WTC11 (cell line): ENCODE results near the gene FRAT1.

Experiments used
- ESRRA ChIP-seq: sonication (generic); formaldehyde crosslinking; IDR thresholded peaks from 2 replicates; pipeline ENCODE4 v1.8.1; 2022; ENCODE audit warnings: mild to moderate bottlenecking, missing genetic modification reagents, borderline replicate concordance
- FOXK1 ChIP-seq: sonication (generic); formaldehyde crosslinking; IDR thresholded peaks from 2 replicates; pipeline ENCODE4 v1.8.0; 2022; ENCODE audit warnings: mild to moderate bottlenecking, moderate library complexity, missing genetic modification reagents
- TF ChIP-seq, protein P1 (sequence below): sonication (generic); formaldehyde crosslinking; IDR thresholded peaks from 2 replicates; pipeline ENCODE4 v1.8.1; 2022; ENCODE audit warnings: low read depth, missing genetic modification reagents, borderline replicate concordance

DNA sequence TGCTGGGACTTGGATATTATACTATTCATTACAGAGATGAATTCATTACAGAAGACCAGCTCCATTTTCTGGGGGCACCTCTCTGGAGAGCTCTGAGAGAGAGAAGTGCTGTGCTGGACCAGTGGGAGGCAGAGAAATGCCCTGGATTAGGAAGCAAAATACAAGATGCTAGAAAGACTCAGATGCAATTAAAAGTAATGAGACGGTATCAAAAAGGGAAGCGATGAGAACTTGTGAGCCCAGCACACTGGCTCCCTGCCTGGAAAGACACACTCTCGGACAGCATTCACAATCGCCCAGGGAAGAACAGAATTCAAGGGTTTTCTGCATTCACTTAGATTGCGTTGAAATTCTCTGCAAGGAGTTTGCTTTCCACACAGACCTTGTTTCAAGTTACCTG is 19.0 kb downstream of the FRAT1 start:
- TF ChIP-seq, protein P1, sequence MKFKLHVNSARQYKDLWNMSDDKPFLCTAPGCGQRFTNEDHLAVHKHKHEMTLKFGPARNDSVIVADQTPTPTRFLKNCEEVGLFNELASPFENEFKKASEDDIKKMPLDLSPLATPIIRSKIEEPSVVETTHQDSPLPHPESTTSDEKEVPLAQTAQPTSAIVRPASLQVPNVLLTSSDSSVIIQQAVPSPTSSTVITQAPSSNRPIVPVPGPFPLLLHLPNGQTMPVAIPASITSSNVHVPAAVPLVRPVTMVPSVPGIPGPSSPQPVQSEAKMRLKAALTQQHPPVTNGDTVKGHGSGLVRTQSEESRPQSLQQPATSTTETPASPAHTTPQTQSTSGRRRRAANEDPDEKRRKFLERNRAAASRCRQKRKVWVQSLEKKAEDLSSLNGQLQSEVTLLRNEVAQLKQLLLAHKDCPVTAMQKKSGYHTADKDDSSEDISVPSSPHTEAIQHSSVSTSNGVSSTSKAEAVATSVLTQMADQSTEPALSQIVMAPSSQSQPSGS (CRISPR knock-in tag), result no peak
- TF ChIP-seq FOXK1 (CRISPR knock-in tag), result no peak
- TF ChIP-seq ESRRA (CRISPR knock-in tag), result no peak
